Measurements from ENCODE around the gene MYRFL.

MYRFL gene

DNA sequence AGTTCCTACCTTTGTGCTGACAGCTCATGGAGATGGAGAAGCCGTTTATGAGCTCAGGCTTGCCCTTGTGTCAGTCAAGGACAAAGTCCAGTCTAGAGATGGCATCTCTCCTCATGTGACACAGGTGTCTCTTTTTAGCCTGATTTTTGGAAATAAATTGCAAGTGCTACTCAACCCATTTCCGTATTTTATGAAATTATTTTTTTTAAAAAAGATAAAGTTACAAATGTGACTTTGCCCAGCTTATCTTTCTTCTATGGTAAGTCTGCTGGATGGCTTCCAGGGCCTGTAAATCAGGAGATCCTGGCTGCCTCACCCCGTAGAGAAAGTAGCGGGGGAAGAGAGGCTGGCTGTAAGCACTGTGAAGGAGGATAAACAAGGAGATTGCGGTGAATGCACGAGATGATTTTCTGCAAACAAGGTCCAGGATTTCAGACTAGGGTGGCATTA is 169.7 kb downstream of the MYRFL start:
- H3K18ac ChIP-seq (ENCODE audit: low read length), result no peak overlapping the region
- H3K4me1 ChIP-seq (ENCODE audit: control insufficient read depth in 2 of 2, insufficient read depth in 1 of 2, low read depth in 1 of 2, low read length in 2 of 2), result no peaks in the 10 kb centered on the region
- no peak overlapping the region for H3K4ac ChIP-seq (ENCODE audit: low read length)
- no peak overlapping the region for H4K91ac ChIP-seq (ENCODE audit: low read depth, low read length, poor library complexity)
- no peak overlapping the region for H3K14ac ChIP-seq (ENCODE audit: low read length)
- no peak overlapping the region for H2BK120ac ChIP-seq (ENCODE audit: low read depth, low read length)
- DNase-seq (ENCODE audit: low spot score), result no peak
- H3K36me3 ChIP-seq (replicated peaks in 1 of 2; ENCODE audit: control insufficient read depth in 2 of 2, insufficient read depth in 2 of 2, low read length in 2 of 2), result no peaks in the 10 kb centered on the region
- no peak overlapping the region for H3K27ac ChIP-seq (replicated peaks; ENCODE audit: low read length)
- WGBS, 2 donors (ENCODE audit: extremely low coverage in 2 of 2, insufficient read length in 2 of 2, insufficient replicate concordance in 1 of 2), result no CpG with 5 or more reads among the region's 6 CpGs
- H2BK5ac ChIP-seq (ENCODE audit: low read length), result no peak overlapping the region
- H2BK12ac ChIP-seq (ENCODE audit: low read length), result no peak overlapping the region
- H3K23ac ChIP-seq (ENCODE audit: low read depth, low read length, poor library complexity), result no peak overlapping the region
- H3K79me1 ChIP-seq (ENCODE audit: low read depth, low read length), result no peaks in the 10 kb centered on the region
- H2AFZ ChIP-seq (ENCODE audit: low read length), result no peak overlapping the region
- no peak overlapping the region for H3K4me2 ChIP-seq (ENCODE audit: insufficient read depth, low read length, poor library complexity, severe bottlenecking)
- no peak overlapping the region for H3K4me3 ChIP-seq (ENCODE audit: low read length in 2 of 2)
- no peak overlapping the region for H2AK5ac ChIP-seq (ENCODE audit: low read depth, low read length)
- no peak overlapping the region for H2BK15ac ChIP-seq (ENCODE audit: low read length)
- peaks cover 0 to 3% of the 10 kb centered on the region in 2 donors for H3K9me3 ChIP-seq (replicated peaks in 1 of 2; ENCODE audit: control insufficient read depth in 2 of 2, insufficient read depth in 1 of 2, low read depth in 1 of 2, low read length in 2 of 2)
- H3K9ac ChIP-seq (ENCODE audit: low read depth, low read length, poor library complexity), result no peak overlapping the region
- H4K8ac ChIP-seq (ENCODE audit: low read depth, low read length), result no peak overlapping the region
- no peaks in the 10 kb centered on the region for H3K27me3 ChIP-seq (ENCODE audit: control insufficient read depth in 3 of 3, insufficient read depth in 3 of 3, low read depth in 1 of 3, low read length in 3 of 3)

DNA sequence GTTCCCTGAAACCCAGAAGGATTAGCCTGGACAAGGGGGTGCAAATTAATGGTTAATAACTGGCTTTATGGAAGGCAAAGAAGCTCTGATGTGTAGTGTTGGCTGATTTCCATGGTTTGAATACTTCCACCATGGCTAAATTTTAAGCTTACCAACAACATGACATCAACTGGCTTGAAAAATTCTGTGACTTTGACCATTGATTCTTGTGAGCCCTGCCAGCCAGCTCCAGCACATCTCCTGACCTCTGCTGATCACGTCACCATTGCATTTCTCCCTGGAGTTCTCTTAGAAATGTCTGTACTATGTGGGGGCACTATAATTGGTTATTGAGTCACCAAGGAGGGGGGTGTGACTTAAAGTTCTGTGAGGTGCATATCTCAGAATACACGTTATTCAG is 171.2 kb downstream of the MYRFL start:
- H3K18ac ChIP-seq (ENCODE audit: low read length), result no peak overlapping the region
- H3K79me1 ChIP-seq (ENCODE audit: low read depth, low read length), result no peaks in the 10 kb centered on the region
- no peak overlapping the region for H4K8ac ChIP-seq (ENCODE audit: low read depth, low read length)
- no peak overlapping the region for H2BK15ac ChIP-seq (ENCODE audit: low read length)
- H3K36me3 ChIP-seq (replicated peaks in 1 of 2; ENCODE audit: control insufficient read depth in 2 of 2, insufficient read depth in 2 of 2, low read length in 2 of 2), result no peaks in the 10 kb centered on the region
- H3K9me3 ChIP-seq (replicated peaks in 1 of 2; ENCODE audit: control insufficient read depth in 2 of 2, insufficient read depth in 1 of 2, low read depth in 1 of 2, low read length in 2 of 2), result peaks cover 0 to 3% of the 10 kb centered on the region in 2 donors
- no peak for DNase-seq (ENCODE audit: low spot score)
- H3K4me2 ChIP-seq (ENCODE audit: insufficient read depth, low read length, poor library complexity, severe bottlenecking), result no peak overlapping the region
- H4K91ac ChIP-seq (ENCODE audit: low read depth, low read length, poor library complexity), result no peak overlapping the region
- H3K9ac ChIP-seq (ENCODE audit: low read depth, low read length, poor library complexity), result no peak overlapping the region
- H3K14ac ChIP-seq (ENCODE audit: low read length), result no peak overlapping the region
- H3K23ac ChIP-seq (ENCODE audit: low read depth, low read length, poor library complexity), result no peak overlapping the region
- H3K4me3 ChIP-seq (ENCODE audit: low read length in 2 of 2), result no peak overlapping the region
- H2AK5ac ChIP-seq (ENCODE audit: low read depth, low read length), result no peak overlapping the region
- no peaks in the 10 kb centered on the region for H3K27me3 ChIP-seq (ENCODE audit: control insufficient read depth in 3 of 3, insufficient read depth in 3 of 3, low read depth in 1 of 3, low read length in 3 of 3)
- H3K4ac ChIP-seq (ENCODE audit: low read length), result no peak overlapping the region
- no CpG with 5 or more reads among the region's 2 CpGs for WGBS, 2 donors (ENCODE audit: extremely low coverage in 2 of 2, insufficient read length in 2 of 2, insufficient replicate concordance in 1 of 2)
- no peak overlapping the region for H2AFZ ChIP-seq (ENCODE audit: low read length)
- no peak overlapping the region for H3K27ac ChIP-seq (replicated peaks; ENCODE audit: low read length)
- H2BK12ac ChIP-seq (ENCODE audit: low read length), result no peak overlapping the region
- no peak overlapping the region for H2BK120ac ChIP-seq (ENCODE audit: low read depth, low read length)
- H2BK5ac ChIP-seq (ENCODE audit: low read length), result no peak overlapping the region
- no peaks in the 10 kb centered on the region for H3K4me1 ChIP-seq (ENCODE audit: control insufficient read depth in 2 of 2, insufficient read depth in 1 of 2, low read depth in 1 of 2, low read length in 2 of 2)

DNA sequence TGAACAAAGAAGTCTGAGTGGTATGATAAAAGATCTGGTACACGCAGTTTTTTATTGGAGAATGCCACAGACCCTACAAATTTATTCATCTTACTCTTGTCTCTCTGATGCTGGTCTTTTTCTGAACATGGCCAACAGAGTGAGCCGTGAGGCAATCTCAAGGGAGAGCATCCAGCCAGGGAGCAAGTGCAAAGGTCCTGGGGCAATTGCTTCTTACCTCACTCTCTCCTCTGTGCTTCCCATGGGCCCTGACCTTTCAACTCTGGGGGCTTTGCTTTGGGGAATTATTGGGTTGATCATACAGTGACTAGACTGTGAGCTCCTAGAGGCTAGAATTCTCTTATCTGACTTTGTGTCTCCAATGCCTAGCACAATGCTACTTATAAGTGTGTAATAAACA is 171.7 kb downstream of the MYRFL start:
- Histone ChIP-seq H2BK5ac (ENCODE audit: low read length) (no peak overlapping the region), H3K4me3 (ENCODE audit: low read length in 2 of 2) (no peak overlapping the region), H4K91ac (ENCODE audit: low read depth, low read length, poor library complexity) (no peak overlapping the region), H3K4me2 (ENCODE audit: insufficient read depth, low read length, poor library complexity, severe bottlenecking) (no peak overlapping the region), H3K36me3 (replicated peaks in 1 of 2; ENCODE audit: control insufficient read depth in 2 of 2, insufficient read depth in 2 of 2, low read length in 2 of 2) (no peaks in the 10 kb centered on the region), H2AK5ac (ENCODE audit: low read depth, low read length) (no peak overlapping the region), H4K8ac (ENCODE audit: low read depth, low read length) (no peak overlapping the region), H3K79me1 (ENCODE audit: low read depth, low read length) (no peaks in the 10 kb centered on the region), H3K4me1 (ENCODE audit: control insufficient read depth in 2 of 2, insufficient read depth in 1 of 2, low read depth in 1 of 2, low read length in 2 of 2) (no peaks in the 10 kb centered on the region), H3K9me3 (replicated peaks in 1 of 2; ENCODE audit: control insufficient read depth in 2 of 2, insufficient read depth in 1 of 2, low read depth in 1 of 2, low read length in 2 of 2) (peaks cover 0 to 3% of the 10 kb centered on the region in 2 donors), H3K4ac (ENCODE audit: low read length) (no peak overlapping the region), H2AFZ (ENCODE audit: low read length) (no peak overlapping the region), H2BK120ac (ENCODE audit: low read depth, low read length) (no peak overlapping the region), H2BK15ac (ENCODE audit: low read length) (no peak overlapping the region), H3K9ac (ENCODE audit: low read depth, low read length, poor library complexity) (no peak overlapping the region), H3K23ac (ENCODE audit: low read depth, low read length, poor library complexity) (no peak overlapping the region), H3K14ac (ENCODE audit: low read length) (no peak overlapping the region), H3K27ac (replicated peaks; ENCODE audit: low read length) (no peak overlapping the region), H2BK12ac (ENCODE audit: low read length) (no peak overlapping the region), H3K27me3 (ENCODE audit: control insufficient read depth in 3 of 3, insufficient read depth in 3 of 3, low read depth in 1 of 3, low read length in 3 of 3) (no peaks in the 10 kb centered on the region), H3K18ac (ENCODE audit: low read length) (no peak overlapping the region)
- WGBS, 2 donors (ENCODE audit: extremely low coverage in 2 of 2, insufficient read length in 2 of 2, insufficient replicate concordance in 1 of 2), result no CpG with 5 or more reads among the region's 2 CpGs
- no peak for DNase-seq (ENCODE audit: low spot score)

DNA sequence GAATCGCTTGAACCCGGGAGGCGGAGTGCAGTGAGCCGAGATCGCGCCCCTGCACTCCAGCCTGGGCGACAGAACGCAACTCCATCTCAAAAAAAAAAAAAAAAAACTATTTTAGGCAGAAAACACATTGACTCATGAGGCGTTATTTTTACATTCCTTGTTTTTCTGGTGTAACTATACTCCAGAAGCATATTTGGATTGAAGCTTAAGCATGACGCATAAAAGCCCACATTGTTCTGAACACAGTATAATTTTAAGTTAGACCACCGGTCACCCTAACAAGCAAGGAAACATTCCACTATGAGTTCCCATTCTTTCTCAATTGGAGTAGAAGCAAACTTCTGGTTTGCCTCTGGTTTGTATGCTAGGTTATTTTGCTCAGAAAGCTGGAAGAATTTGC is 173.0 kb downstream of the MYRFL start:
- H3K27me3 ChIP-seq (ENCODE audit: control insufficient read depth in 3 of 3, insufficient read depth in 3 of 3, low read depth in 1 of 3, low read length in 3 of 3), result no peaks in the 10 kb centered on the region
- no peak overlapping the region for H2AK5ac ChIP-seq (ENCODE audit: low read depth, low read length)
- H3K4ac ChIP-seq (ENCODE audit: low read length), result no peak overlapping the region
- H2BK120ac ChIP-seq (ENCODE audit: low read depth, low read length), result no peak overlapping the region
- no peak overlapping the region for H3K4me3 ChIP-seq (ENCODE audit: low read length in 2 of 2)
- no peak overlapping the region for H3K14ac ChIP-seq (ENCODE audit: low read length)
- no peak overlapping the region for H3K23ac ChIP-seq (ENCODE audit: low read depth, low read length, poor library complexity)
- H3K9me3 ChIP-seq (replicated peaks in 1 of 2; ENCODE audit: control insufficient read depth in 2 of 2, insufficient read depth in 1 of 2, low read depth in 1 of 2, low read length in 2 of 2), result no peaks in the 10 kb centered on the region
- H3K79me1 ChIP-seq (ENCODE audit: low read depth, low read length), result no peaks in the 10 kb centered on the region
- no CpG with 5 or more reads among the region's 11 CpGs for WGBS, 2 donors (ENCODE audit: extremely low coverage in 2 of 2, insufficient read length in 2 of 2, insufficient replicate concordance in 1 of 2)
- no peaks in the 10 kb centered on the region for H3K4me1 ChIP-seq (ENCODE audit: control insufficient read depth in 2 of 2, insufficient read depth in 1 of 2, low read depth in 1 of 2, low read length in 2 of 2)
- no peak overlapping the region for H4K91ac ChIP-seq (ENCODE audit: low read depth, low read length, poor library complexity)
- no peak overlapping the region for H2AFZ ChIP-seq (ENCODE audit: low read length)
- H3K4me2 ChIP-seq (ENCODE audit: insufficient read depth, low read length, poor library complexity, severe bottlenecking), result no peak overlapping the region
- no peak overlapping the region for H4K8ac ChIP-seq (ENCODE audit: low read depth, low read length)
- no peak overlapping the region for H3K9ac ChIP-seq (ENCODE audit: low read depth, low read length, poor library complexity)
- no peak for DNase-seq (ENCODE audit: low spot score)
- no peak overlapping the region for H2BK15ac ChIP-seq (ENCODE audit: low read length)
- H2BK12ac ChIP-seq (ENCODE audit: low read length), result no peak overlapping the region
- no peak overlapping the region for H2BK5ac ChIP-seq (ENCODE audit: low read length)
- H3K36me3 ChIP-seq (replicated peaks in 1 of 2; ENCODE audit: control insufficient read depth in 2 of 2, insufficient read depth in 2 of 2, low read length in 2 of 2), result no peaks in the 10 kb centered on the region
- no peak overlapping the region for H3K27ac ChIP-seq (replicated peaks; ENCODE audit: low read length)
- H3K18ac ChIP-seq (ENCODE audit: low read length), result no peak overlapping the region
